Activated T-helper 2 cell treated with anti-CD3 and anti-CD28 coated beads, Interferon-gamma antibody, Interleukin-2, Interleukin-4, amounts not matched to agents 10 μg/mL and 5 μg/mL and 100 μg/mL, durations not matched to agents 14 hours and 24 hours and 36 hours (primary cell): ENCODE measurements around the gene SLC25A26. TPM values are rescaled to one million over a fixed set of nuclear protein-coding genes. Genes with fewer than 3 reads are reported as not detected.
"Not testable (repeated sequence)": the region's sequence is repeated elsewhere in the genome, so short reads cannot be mapped to it uniquely, and the experiment has no call there.

Source experiments
- DNase-seq: peaks from one replicate; pipeline ENCODE4 v3.0.0; 2021; ENCODE audit warnings: low spot score
- H3K27ac Mint-ChIP-seq: one replicate; pipeline ENCODE4 v1.8.0; 2021; ENCODE audit warnings: mixed read lengths
- H3K27me3 Mint-ChIP-seq: one replicate; pipeline ENCODE4 v1.8.0; 2021; ENCODE audit warnings: low read depth, mixed read lengths
- H3K36me3 Mint-ChIP-seq: one replicate; pipeline ENCODE4 v1.8.0; 2021; ENCODE audit warnings: low read depth, mixed read lengths
- H3K4me1 Mint-ChIP-seq: one replicate; pipeline ENCODE4 v1.8.0; 2021; ENCODE audit warnings: low read depth, mixed read lengths
- H3K4me3 Mint-ChIP-seq: one replicate; pipeline ENCODE4 v1.8.0; 2021; ENCODE audit warnings: low read depth, mild to moderate bottlenecking, moderate library complexity, mixed read lengths
- H3K9me3 Mint-ChIP-seq: one replicate; pipeline ENCODE4 v1.8.0; 2021; ENCODE audit warnings: mixed read lengths
- intact Hi-C: fragments of 100-400 bp; cut with micrococcal nuclease; formaldehyde crosslinking; loops from one replicate; pipeline ENCODE4 v1.15.1; 2023
- total RNA-seq: library from RNA; stranded (reverse); gene quantifications from 2 replicates; pipeline ENCODE4 v1.2.3, GENCODE V29; 2022

SLC25A26 gene
- total RNA-seq, 1 donor from 2014 or later = 15.5 TPM

DNA sequence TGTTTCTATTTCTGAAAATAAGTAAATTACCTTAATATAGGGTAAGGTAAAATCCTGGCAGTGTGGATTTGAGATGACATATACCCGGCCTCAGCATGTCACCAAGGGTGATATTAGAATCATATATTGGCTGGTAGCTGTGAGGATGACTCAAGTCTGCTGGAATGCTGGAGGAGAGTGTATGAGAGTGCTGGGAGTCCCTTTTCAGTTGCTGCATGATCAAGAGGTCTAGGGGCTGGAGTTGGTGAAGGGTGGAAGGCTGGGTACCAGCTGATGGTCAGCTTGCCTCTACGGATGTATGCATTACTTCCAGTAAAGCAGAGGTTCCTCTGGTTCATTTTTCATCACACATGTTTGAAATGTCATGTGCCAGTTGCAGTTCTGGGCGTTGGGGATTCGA is 40.6 kb downstream of the SLC25A26 start:
- intact Hi-C loops = no loop called here

DNA sequence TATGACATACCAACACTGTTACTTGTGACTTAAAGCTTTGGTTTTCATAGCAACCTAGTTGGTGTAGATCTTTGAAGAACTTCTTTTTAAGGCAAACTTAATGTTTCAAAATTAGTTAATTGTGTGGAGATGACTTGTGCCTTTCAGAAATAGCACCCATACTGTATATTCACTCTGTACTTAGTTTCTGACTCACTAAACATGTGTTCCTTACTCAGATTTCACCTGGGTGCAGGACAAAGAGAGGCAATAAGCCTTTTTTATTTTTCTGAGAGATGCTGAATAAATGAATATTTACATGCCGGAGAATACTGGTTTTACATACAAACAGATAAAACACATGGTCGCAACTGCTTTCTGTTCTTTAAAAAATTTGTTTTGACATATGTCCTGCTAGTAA is 44.8 kb downstream of the SLC25A26 start:
- Mint-ChIP-seq H3K4me3 (no peak overlapping the region), H3K36me3 (no peaks in the 10 kb centered on the region), H3K4me1 (no peaks in the 10 kb centered on the region), H3K27me3 (no peaks in the 10 kb centered on the region), H3K27ac (no peak overlapping the region), H3K9me3 (no peaks in the 10 kb centered on the region)
- intact Hi-C loops = no loop called here
- no peak for DNase-seq

More for the DNA sequence above, 40.6 kb downstream of the SLC25A26 start:
- no peaks in the 10 kb centered on the region for H3K27me3 Mint-ChIP-seq
- no peaks in the 10 kb centered on the region for H3K9me3 Mint-ChIP-seq
- DNase-seq = no peak
- H3K27ac Mint-ChIP-seq = no peak overlapping the region
- H3K36me3 Mint-ChIP-seq = no peaks in the 10 kb centered on the region
- peaks cover 3% of the 10 kb centered on the region for H3K4me1 Mint-ChIP-seq
- no peak overlapping the region for H3K4me3 Mint-ChIP-seq

DNA sequence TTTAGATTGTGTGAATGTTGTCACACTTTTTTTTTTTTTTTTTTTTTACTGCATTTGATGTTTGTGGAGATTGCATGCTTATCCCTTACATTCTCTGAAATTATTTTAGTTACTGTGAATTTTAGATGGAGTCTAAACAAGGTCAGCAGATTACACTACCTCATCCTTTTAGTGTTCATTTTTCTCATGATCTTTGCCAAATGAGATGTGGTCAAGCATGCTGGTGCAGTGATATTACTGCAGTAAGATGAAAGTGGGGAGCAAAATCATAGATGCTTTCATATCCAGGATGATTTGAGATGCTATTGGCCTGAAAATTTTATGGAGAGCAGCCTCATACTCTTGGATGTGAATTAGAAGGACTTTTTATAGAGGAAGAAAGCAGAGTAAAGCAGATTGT is 45.8 kb downstream of the SLC25A26 start:
- no peaks in the 10 kb centered on the region for H3K4me1 Mint-ChIP-seq
- no peak overlapping the region for H3K27ac Mint-ChIP-seq
- H3K27me3 Mint-ChIP-seq = no peaks in the 10 kb centered on the region
- no peak overlapping the region for H3K4me3 Mint-ChIP-seq
- intact Hi-C loops = no loop called here
- no peak for DNase-seq
- no peaks in the 10 kb centered on the region for H3K36me3 Mint-ChIP-seq
- no peaks in the 10 kb centered on the region for H3K9me3 Mint-ChIP-seq

DNA sequence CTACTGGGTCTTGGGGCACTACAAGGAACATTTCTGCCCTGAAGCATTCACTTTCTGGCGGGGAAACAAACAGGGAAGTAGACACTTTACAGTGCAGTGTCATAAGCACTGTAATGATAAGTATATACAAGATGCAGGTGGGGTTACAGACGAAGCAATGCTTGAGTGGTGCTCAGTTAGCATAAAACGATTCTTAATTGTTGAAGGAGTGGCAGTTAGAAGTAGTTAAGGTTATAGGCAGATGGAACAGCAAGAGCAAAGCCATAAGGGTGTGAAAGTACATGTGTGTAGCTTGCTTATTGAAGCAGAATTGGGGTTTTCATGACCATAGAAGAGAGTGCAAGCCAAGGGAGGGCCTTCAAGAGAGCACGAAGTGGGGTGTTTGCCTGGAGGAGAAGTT is 46.2 kb downstream of the SLC25A26 start:
- Mint-ChIP-seq H3K36me3 (no peaks in the 10 kb centered on the region), H3K9me3 (no peaks in the 10 kb centered on the region), H3K27ac (no peak overlapping the region), H3K27me3 (no peaks in the 10 kb centered on the region), H3K4me1 (no peaks in the 10 kb centered on the region), H3K4me3 (no peak overlapping the region)
- intact Hi-C loops = no loop called here
- no peak for DNase-seq

DNA sequence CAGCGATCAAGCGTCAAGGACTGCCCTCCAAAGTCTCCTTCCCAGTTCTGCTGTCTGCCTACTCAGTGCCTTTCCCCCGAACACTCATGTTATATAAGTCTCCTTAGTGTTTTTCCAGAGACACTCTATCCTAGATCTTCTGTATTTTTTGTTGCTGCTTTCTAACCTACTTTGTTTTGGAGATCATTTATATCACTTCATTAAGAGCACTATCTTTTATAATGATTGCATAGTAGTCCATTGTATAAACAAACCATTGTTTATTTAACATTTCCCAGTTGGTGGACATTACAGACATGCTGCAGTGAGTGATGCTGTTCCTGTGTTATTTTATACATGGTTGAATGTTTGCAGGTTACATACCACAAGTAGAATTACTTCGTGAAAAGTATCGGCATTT is 47.1 kb downstream of the SLC25A26 start:
- no peaks in the 10 kb centered on the region for H3K9me3 Mint-ChIP-seq
- intact Hi-C loops = no loop called here
- no peak overlapping the region for H3K27ac Mint-ChIP-seq
- no peak for DNase-seq
- no peaks in the 10 kb centered on the region for H3K27me3 Mint-ChIP-seq
- no peak overlapping the region for H3K4me3 Mint-ChIP-seq
- H3K36me3 Mint-ChIP-seq = no peaks in the 10 kb centered on the region
- H3K4me1 Mint-ChIP-seq = no peaks in the 10 kb centered on the region

DNA sequence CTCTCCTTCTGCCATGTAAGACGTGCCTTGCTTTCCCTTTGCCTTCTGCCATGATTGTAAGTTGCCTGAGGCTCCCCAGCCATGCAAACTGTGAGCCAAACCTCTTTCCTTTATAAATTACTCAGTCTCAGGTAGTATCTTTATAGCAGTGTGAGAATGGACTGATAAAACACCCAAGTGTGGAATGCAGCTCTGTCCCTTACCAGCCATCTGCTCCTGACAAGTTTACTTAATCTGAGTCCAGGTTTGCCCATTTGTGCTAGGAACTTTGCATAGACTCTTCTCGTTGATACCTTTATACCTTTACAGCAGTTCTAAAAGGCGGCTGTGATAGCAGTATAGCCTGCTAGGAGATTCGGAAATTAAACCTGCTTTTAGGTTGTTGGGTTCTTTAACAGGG is 48.1 kb downstream of the SLC25A26 start:
- intact Hi-C loops = no loop called here
- no peaks in the 10 kb centered on the region for H3K9me3 Mint-ChIP-seq
- no peaks in the 10 kb centered on the region for H3K27me3 Mint-ChIP-seq
- H3K4me1 Mint-ChIP-seq = no peaks in the 10 kb centered on the region
- no peak for DNase-seq
- no peak overlapping the region for H3K4me3 Mint-ChIP-seq
- H3K36me3 Mint-ChIP-seq = peaks cover 6% of the 10 kb centered on the region
- no peak overlapping the region for H3K27ac Mint-ChIP-seq

DNA sequence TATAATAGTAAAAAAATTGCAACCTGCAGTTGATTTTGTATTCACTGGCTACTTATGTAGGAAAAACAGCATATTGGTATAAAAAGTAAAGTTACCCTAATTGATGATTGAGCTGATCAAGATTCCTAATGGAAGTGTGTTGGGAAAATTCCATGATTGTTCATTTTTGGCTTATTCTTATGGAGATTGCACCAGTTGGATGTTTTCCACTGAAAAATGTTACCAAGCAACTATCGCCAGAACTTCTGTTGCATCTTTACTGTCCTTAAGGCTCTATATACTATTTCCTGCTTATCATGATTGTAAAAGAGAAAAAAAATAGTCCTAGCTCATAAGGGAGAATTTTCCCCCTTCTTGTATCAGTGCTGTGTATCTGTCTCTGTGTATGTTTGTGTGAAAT is 48.6 kb downstream of the SLC25A26 start:
- Mint-ChIP-seq H3K27ac (no peak overlapping the region), H3K36me3 (peaks cover 6% of the 10 kb centered on the region), H3K9me3 (no peaks in the 10 kb centered on the region), H3K4me1 (no peaks in the 10 kb centered on the region), H3K4me3 (no peak overlapping the region), H3K27me3 (no peaks in the 10 kb centered on the region)
- intact Hi-C loops = no loop called here
- no peak for DNase-seq

DNA sequence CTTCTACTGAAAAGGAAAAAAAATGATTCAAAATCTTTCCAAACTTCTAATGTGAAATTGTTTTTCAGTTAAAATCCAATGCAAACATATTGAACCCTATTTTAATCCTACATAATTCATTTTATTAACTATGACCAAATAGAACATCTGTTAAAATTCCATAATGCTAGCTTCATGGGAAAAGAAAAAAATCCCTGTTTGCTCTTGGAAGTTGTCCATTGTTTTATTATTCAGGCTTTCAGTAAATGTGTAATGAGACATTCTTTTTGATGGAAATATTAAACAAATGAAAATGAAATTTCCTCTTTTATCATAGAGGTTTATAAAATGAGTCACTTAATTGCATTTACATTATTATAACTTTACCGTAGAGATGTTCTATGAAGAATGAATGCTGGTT is 49.5 kb downstream of the SLC25A26 start:
- no peaks in the 10 kb centered on the region for H3K9me3 Mint-ChIP-seq
- no peaks in the 10 kb centered on the region for H3K27me3 Mint-ChIP-seq
- no peak for DNase-seq
- intact Hi-C loops = no loop called here
- H3K4me1 Mint-ChIP-seq = no peaks in the 10 kb centered on the region
- H3K36me3 Mint-ChIP-seq = peaks cover 6% of the 10 kb centered on the region
- H3K4me3 Mint-ChIP-seq = no peak overlapping the region
- H3K27ac Mint-ChIP-seq = no peak overlapping the region

DNA sequence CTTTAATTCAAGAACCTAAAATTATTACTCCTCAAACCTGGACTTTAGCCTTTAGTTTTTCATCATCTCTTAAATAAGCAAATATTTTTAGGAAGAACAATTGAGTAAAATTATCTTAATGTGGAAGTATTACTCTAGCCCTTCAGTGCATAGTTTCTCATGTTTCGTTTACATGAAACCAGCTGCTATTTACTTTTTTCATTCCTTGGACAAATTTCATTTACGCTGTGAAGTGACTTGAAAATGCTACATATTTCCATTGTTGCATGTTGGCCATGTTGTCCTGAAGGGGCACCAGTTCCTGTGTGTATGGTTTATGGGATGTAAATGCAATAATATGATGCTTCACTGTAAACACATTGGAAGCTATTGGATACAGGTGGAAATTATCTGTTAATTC is 49.9 kb downstream of the SLC25A26 start:
- Mint-ChIP-seq H3K4me3 (no peak overlapping the region), H3K27ac (no peak overlapping the region), H3K27me3 (no peaks in the 10 kb centered on the region), H3K36me3 (peaks cover 6% of the 10 kb centered on the region), H3K4me1 (no peaks in the 10 kb centered on the region), H3K9me3 (no peaks in the 10 kb centered on the region)
- intact Hi-C loops = no loop called here
- no peak for DNase-seq

DNA sequence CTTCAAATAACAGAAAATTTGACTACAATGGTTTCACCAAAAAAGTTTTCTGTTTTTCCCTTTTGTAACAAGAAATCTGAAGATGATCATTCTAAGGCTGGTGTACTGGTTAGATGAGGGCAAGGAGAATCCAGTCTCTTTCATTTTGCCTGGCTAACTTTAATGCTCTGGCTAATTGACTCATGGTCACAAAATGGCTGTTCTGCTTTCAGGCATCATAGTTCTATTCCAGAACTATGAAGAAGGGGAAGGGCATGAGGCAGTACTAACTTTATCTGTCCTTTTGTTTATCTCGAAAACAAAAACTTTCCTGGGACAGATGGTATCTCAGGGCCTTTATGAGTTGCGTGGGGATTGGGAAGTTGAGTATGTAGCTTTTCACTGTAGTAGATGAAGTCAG is 50.4 kb downstream of the SLC25A26 start:
- Mint-ChIP-seq H3K9me3 (no peaks in the 10 kb centered on the region), H3K36me3 (peaks cover 6% of the 10 kb centered on the region), H3K4me1 (no peaks in the 10 kb centered on the region), H3K27me3 (no peaks in the 10 kb centered on the region), H3K27ac (no peak overlapping the region), H3K4me3 (no peak overlapping the region)
- intact Hi-C loops = no loop called here
- no peak for DNase-seq

DNA sequence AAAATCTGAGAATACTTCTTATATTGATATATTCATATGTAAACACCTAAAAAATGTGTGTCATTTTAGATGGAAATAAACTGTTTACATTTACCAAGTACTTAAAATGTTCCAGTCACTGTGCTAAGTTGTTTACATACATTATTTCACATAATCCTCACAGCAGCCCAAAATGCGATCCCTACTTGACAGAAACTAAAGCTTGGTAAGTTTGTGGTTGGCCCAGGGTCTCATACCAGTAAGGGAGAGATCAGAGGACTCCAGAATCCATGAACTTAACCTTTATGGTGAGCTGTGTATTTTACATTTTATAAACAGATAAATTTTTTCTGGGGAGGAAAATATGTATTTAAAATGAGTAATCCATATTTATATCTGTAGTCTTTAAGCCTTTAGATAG is 51.2 kb downstream of the SLC25A26 start:
- Mint-ChIP-seq H3K9me3 (no peaks in the 10 kb centered on the region), H3K27ac (no peak overlapping the region), H3K36me3 (peaks cover 6% of the 10 kb centered on the region), H3K4me3 (no peak overlapping the region), H3K4me1 (peaks cover 4% of the 10 kb centered on the region), H3K27me3 (no peaks in the 10 kb centered on the region)
- DNase-seq = no peak
- intact Hi-C loops = no loop called here

DNA sequence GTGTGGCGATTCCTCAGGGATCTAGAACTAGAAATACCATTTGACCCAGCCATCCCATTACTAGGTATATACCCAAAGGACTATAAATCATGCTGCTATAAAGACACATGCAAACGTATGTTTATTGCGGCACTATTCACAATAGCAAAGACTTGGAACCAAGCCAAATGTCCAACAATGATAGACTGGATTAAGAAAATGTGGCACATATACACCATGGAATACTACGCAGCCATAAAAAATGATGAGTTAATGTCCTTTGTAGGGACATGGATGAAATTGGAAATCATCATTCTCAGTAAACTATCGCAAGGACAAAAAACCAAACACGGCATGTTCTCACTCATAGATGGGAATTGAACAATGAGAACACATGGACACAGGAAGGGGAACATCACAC is 54.0 kb downstream of the SLC25A26 start:
- H3K27ac Mint-ChIP-seq, H3K27me3 Mint-ChIP-seq, DNase-seq, H3K36me3 Mint-ChIP-seq, H3K9me3 Mint-ChIP-seq, H3K4me3 Mint-ChIP-seq: not testable (repeated sequence)
- intact Hi-C loops = loop anchor here (5.0 kb wide), 2 partner anchors 102 to 117 kb away; no protein-coding TSS in a partner anchor
- H3K4me1 Mint-ChIP-seq = peaks cover 10% of the 10 kb centered on the region

DNA sequence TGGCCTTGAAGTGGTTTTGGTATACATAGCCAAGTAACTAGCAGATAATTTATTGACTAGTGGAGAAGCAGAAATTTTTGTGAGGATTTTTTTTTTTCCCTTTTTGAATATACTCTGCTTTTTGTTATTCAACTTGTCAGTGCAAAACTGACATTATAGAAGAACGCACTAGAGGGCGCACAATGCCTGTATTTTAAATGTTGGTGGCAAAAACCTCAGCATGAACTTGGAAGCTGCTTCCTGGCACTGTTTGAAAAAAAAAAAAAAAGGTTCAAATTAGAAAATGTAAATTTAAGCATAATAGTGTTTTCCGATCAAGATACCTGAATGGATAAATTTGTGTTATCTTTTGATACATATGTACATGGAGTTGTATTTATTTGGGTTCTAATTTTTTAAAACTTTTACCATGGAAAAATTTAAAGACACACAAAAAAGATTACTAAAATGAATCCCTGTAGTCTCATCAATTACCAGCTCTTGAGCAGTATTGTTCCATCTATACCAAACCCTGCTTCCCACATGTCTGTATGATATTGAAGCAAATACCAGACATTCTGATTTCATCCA is 56.0 kb downstream of the SLC25A26 start:
- H3K4me3 Mint-ChIP-seq = no peak overlapping the region
- intact Hi-C loops = loop anchor here (1.0 to 5.0 kb wide), 3 partner anchors 101 to 540 kb away; no protein-coding TSS in a partner anchor
- peak; percentile 37 for DNase-seq
- peaks cover 12% of the 10 kb centered on the region for H3K4me1 Mint-ChIP-seq
- H3K27ac Mint-ChIP-seq = no peak overlapping the region
- no peaks in the 10 kb centered on the region for H3K27me3 Mint-ChIP-seq
- peaks cover 6% of the 10 kb centered on the region for H3K36me3 Mint-ChIP-seq
- H3K9me3 Mint-ChIP-seq = no peaks in the 10 kb centered on the region

DNA sequence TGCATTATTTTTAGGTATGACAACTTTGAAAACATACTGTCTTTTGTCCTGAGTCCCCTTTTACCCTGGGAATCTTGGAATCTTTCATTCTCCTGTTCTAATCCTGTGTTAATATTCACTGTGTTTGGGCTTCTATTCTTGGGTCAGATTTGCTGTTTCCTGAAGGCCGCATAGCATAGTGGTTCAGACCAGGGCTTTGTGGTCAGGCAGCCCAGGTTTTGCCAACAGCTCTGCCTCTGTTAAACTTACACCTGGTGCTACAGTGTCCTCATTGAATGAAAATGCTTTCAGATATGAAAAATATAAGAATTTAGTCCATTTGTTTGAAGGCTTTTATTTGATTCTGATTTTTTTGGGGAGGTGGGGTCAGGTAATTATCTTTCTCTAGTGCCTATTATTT is 58.4 kb downstream of the SLC25A26 start:
- Mint-ChIP-seq H3K36me3 (no peaks in the 10 kb centered on the region), H3K9me3 (no peaks in the 10 kb centered on the region), H3K27ac (no peak overlapping the region), H3K27me3 (no peaks in the 10 kb centered on the region), H3K4me1 (peaks cover 12% of the 10 kb centered on the region), H3K4me3 (no peak overlapping the region)
- intact Hi-C loops = loop anchor here (5.0 kb wide), 2 partner anchors 98 to 113 kb away; no protein-coding TSS in a partner anchor
- DNase-seq = no peak
